ENCODE data around the gene FHOD3. TPM values are rescaled to one million over a fixed set of nuclear protein-coding genes. Genes with fewer than 3 reads are reported as not detected.

The FHOD3 gene
- total and polyA plus RNA-seq, 4 donors = 6.2 to 42.0 (median 20.4) TPM

GRCh38 chr18:36432880-36433555 is 135.5 kb downstream of the FHOD3 start:
- DNase-seq (no peak), ATAC-seq (ENCODE audit: low FRiP score) (no peak)
- 87 to 88% methylated on average over 4 of the region's 4 CpGs for WGBS, 2 donors
- no peaks in the 10 kb centered on the region for H3K9me3 ChIP-seq (ENCODE audit: control insufficient read depth, low read length)
- no peaks in the 10 kb centered on the region for H3K36me3 ChIP-seq (ENCODE audit: control insufficient read depth in 1 of 2, insufficient read depth in 2 of 2, low read length in 1 of 2)
- H3K4me3 ChIP-seq (ENCODE audit: low read length in 2 of 2) = no peak overlapping the region
- intact Hi-C loops (cut with DNase I) = no loop called here
- H3K27ac ChIP-seq (ENCODE audit: low read depth in 1 of 2, low read length in 2 of 2) = no peak overlapping the region
- H3K4me1 ChIP-seq (ENCODE audit: control insufficient read depth in 1 of 2, insufficient read depth in 2 of 2, low read length in 2 of 2) = no peaks in the 10 kb centered on the region
- no peaks in the 10 kb centered on the region for H3K27me3 ChIP-seq (ENCODE audit: control insufficient read depth in 1 of 2, insufficient read depth in 2 of 2, low read length in 1 of 2)

- DNase-seq (no peak), ATAC-seq (ENCODE audit: low FRiP score) (no peak)
- intact Hi-C loops (cut with DNase I) = no loop called here
- Histone ChIP-seq H3K4me1 (ENCODE audit: control insufficient read depth in 1 of 2, insufficient read depth in 2 of 2, low read length in 2 of 2) (peaks cover 5% of the 10 kb centered on the region in 2 donors), H3K27me3 (ENCODE audit: control insufficient read depth in 1 of 2, insufficient read depth in 2 of 2, low read length in 1 of 2) (no peaks in the 10 kb centered on the region), H3K36me3 (ENCODE audit: control insufficient read depth in 1 of 2, insufficient read depth in 2 of 2, low read length in 1 of 2) (no peaks in the 10 kb centered on the region), H3K4me3 (ENCODE audit: low read length in 2 of 2) (no peak overlapping the region), H3K27ac (ENCODE audit: low read depth in 1 of 2, low read length in 2 of 2) (no peak overlapping the region), H3K9me3 (ENCODE audit: control insufficient read depth, low read length) (no peaks in the 10 kb centered on the region)
- 95 to 97% methylated on average over 5 of the region's 5 CpGs for WGBS, 2 donors
Observed at GRCh38 chr18:36436387-36436786, 138.9 kb downstream of the FHOD3 start.

GRCh38 chr18:36440614-36441013 is 143.1 kb downstream of the FHOD3 start:
- H3K27me3 ChIP-seq (ENCODE audit: control insufficient read depth in 1 of 2, insufficient read depth in 2 of 2, low read length in 1 of 2) = no peaks in the 10 kb centered on the region
- H3K36me3 ChIP-seq (ENCODE audit: control insufficient read depth in 1 of 2, insufficient read depth in 2 of 2, low read length in 1 of 2) = no peaks in the 10 kb centered on the region
- H3K9me3 ChIP-seq (ENCODE audit: control insufficient read depth, low read length) = no peaks in the 10 kb centered on the region
- 10 to 12% methylated on average over 2 of the region's 2 CpGs for WGBS, 2 donors
- H3K27ac ChIP-seq (ENCODE audit: low read depth in 1 of 2, low read length in 2 of 2) = peak overlapping the region in 1 of 2 donors; percentile 84
- peaks cover 5% of the 10 kb centered on the region in 2 donors for H3K4me1 ChIP-seq (ENCODE audit: control insufficient read depth in 1 of 2, insufficient read depth in 2 of 2, low read length in 2 of 2)
- ATAC-seq (ENCODE audit: low FRiP score) (peak; percentile 15), DNase-seq (no peak)
- intact Hi-C loops (cut with DNase I) = loop anchor here in 1 of 2 donors (2.0 to 10.0 kb wide), 2 partner anchors 134 to 144 kb away; partner anchors contain the start of gene FHOD3
- no peak overlapping the region for H3K4me3 ChIP-seq (ENCODE audit: low read length in 2 of 2)

- Histone ChIP-seq H3K27me3 (ENCODE audit: control insufficient read depth in 1 of 2, insufficient read depth in 2 of 2, low read length in 1 of 2) (no peaks in the 10 kb centered on the region), H3K27ac (ENCODE audit: low read depth in 1 of 2, low read length in 2 of 2) (peak overlapping the region; percentile 84 to 93), H3K4me1 (ENCODE audit: control insufficient read depth in 1 of 2, insufficient read depth in 2 of 2, low read length in 2 of 2) (peaks cover 5% of the 10 kb centered on the region in 2 donors), H3K36me3 (ENCODE audit: control insufficient read depth in 1 of 2, insufficient read depth in 2 of 2, low read length in 1 of 2) (no peaks in the 10 kb centered on the region), H3K9me3 (ENCODE audit: control insufficient read depth, low read length) (no peaks in the 10 kb centered on the region), H3K4me3 (ENCODE audit: low read length in 2 of 2) (no peak overlapping the region)
- WGBS, 2 donors = 3 to 4% methylated on average over 9 of the region's 9 CpGs
- intact Hi-C loops (cut with DNase I) = loop anchor here in 1 of 2 donors (2.0 to 10.0 kb wide), 2 partner anchors 133 to 145 kb away; partner anchors contain the start of gene FHOD3
- ATAC-seq (ENCODE audit: low FRiP score) = peak; percentile 80
- DNase-seq = no peak
Observed at GRCh38 chr18:36441426-36442240, 144.1 kb downstream of the FHOD3 start.

- no peak overlapping the region for H3K4me3 ChIP-seq (ENCODE audit: low read length in 2 of 2)
- H3K9me3 ChIP-seq (ENCODE audit: control insufficient read depth, low read length) = no peaks in the 10 kb centered on the region
- H3K36me3 ChIP-seq (ENCODE audit: control insufficient read depth in 1 of 2, insufficient read depth in 2 of 2, low read length in 1 of 2) = no peaks in the 10 kb centered on the region
- DNase-seq (no peak), ATAC-seq (ENCODE audit: low FRiP score) (no peak)
- intact Hi-C loops (cut with DNase I) = loop anchor here in 1 of 2 donors (10.0 kb wide), 1 partner anchor 132 kb away; no protein-coding TSS in a partner anchor
- 76 to 79% methylated on average over 3 of the region's 3 CpGs for WGBS, 2 donors
- no peaks in the 10 kb centered on the region for H3K27me3 ChIP-seq (ENCODE audit: control insufficient read depth in 1 of 2, insufficient read depth in 2 of 2, low read length in 1 of 2)
- H3K27ac ChIP-seq (ENCODE audit: low read depth in 1 of 2, low read length in 2 of 2) = no peak overlapping the region
- H3K4me1 ChIP-seq (ENCODE audit: control insufficient read depth in 1 of 2, insufficient read depth in 2 of 2, low read length in 2 of 2) = peaks cover 5% of the 10 kb centered on the region in 2 donors
Observed at GRCh38 chr18:36442717-36443116, 145.2 kb downstream of the FHOD3 start.

DNA sequence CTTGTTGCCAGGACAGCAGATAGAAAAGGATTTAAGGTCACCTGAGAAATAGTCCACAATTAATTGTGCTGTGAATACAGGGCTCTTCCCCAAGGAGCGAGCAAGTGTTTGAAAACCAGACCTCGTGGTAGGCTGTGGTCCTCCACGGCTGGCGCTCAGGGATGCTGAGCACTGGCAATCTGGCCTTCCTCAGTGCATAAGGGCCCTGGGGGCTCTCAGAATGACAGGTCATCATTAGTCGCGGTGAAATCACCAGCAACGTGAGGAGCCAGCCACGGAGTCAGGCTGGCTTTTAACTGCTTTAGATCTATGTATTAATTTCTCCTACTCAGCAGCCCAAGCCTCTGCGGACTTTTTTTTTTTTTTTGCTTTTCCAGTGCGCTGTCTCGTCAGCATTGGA is 148.5 kb downstream of the FHOD3 start:
- Histone ChIP-seq H3K27ac (ENCODE audit: low read depth in 1 of 2, low read length in 2 of 2) (no peak overlapping the region), H3K27me3 (ENCODE audit: control insufficient read depth in 1 of 2, insufficient read depth in 2 of 2, low read length in 1 of 2) (no peaks in the 10 kb centered on the region), H3K4me3 (ENCODE audit: low read length in 2 of 2) (no peak overlapping the region), H3K36me3 (ENCODE audit: control insufficient read depth in 1 of 2, insufficient read depth in 2 of 2, low read length in 1 of 2) (no peaks in the 10 kb centered on the region), H3K9me3 (ENCODE audit: control insufficient read depth, low read length) (no peaks in the 10 kb centered on the region), H3K4me1 (ENCODE audit: control insufficient read depth in 1 of 2, insufficient read depth in 2 of 2, low read length in 2 of 2) (peaks cover 3 to 6% of the 10 kb centered on the region in 2 donors)
- no peak for DNase-seq
- ATAC-seq (ENCODE audit: low FRiP score) = no peak
- intact Hi-C loops (cut with DNase I) = loop anchor here in 1 of 2 donors (10.0 kb wide), 1 partner anchor 129 kb away; no protein-coding TSS in a partner anchor
- WGBS, 2 donors = 46 to 72% methylated on average over 11 of the region's 11 CpGs

- H3K9me3 ChIP-seq (ENCODE audit: control insufficient read depth, low read length) = no peaks in the 10 kb centered on the region
- H3K27me3 ChIP-seq (ENCODE audit: control insufficient read depth in 1 of 2, insufficient read depth in 2 of 2, low read length in 1 of 2) = no peaks in the 10 kb centered on the region
- H3K4me1 ChIP-seq (ENCODE audit: control insufficient read depth in 1 of 2, insufficient read depth in 2 of 2, low read length in 2 of 2) = peaks cover 2 to 6% of the 10 kb centered on the region in 2 donors
- WGBS, 2 donors = 77 to 81% methylated on average over 3 of the region's 3 CpGs
- DNase-seq = no peak
- ATAC-seq (ENCODE audit: low FRiP score) = no peak
- H3K27ac ChIP-seq (ENCODE audit: low read depth in 1 of 2, low read length in 2 of 2) = no peak overlapping the region
- H3K4me3 ChIP-seq (ENCODE audit: low read length in 2 of 2) = no peak overlapping the region
- intact Hi-C loops (cut with DNase I) = loop anchor here in 1 of 2 donors (10.0 kb wide), 1 partner anchor 126 kb away; no protein-coding TSS in a partner anchor
- H3K36me3 ChIP-seq (ENCODE audit: control insufficient read depth in 1 of 2, insufficient read depth in 2 of 2, low read length in 1 of 2) = no peaks in the 10 kb centered on the region
Observed at GRCh38 chr18:36448384-36449290, 151.1 kb downstream of the FHOD3 start.

DNA sequence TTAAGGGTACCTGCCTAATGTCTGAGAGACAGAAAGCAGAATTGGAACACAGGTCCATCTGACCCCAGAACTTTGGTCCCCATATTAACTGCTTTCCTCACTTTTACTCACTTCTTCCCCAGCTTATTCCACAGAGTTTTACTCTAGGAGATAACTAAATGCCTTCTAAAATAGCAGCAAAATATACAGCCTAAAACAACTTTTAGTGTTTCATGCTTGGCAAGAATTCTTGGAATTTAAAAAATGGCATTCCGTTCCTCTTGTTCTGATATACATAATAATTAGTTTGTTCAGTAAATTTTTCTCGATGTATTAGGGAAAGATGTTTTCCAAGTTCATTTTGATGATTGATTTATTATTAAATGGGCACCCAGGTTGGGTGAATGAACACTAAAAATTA is 151.9 kb downstream of the FHOD3 start:
- Histone ChIP-seq H3K27me3 (ENCODE audit: control insufficient read depth in 1 of 2, insufficient read depth in 2 of 2, low read length in 1 of 2) (no peaks in the 10 kb centered on the region), H3K4me1 (ENCODE audit: control insufficient read depth in 1 of 2, insufficient read depth in 2 of 2, low read length in 2 of 2) (peaks cover 2 to 6% of the 10 kb centered on the region in 2 donors), H3K9me3 (ENCODE audit: control insufficient read depth, low read length) (no peaks in the 10 kb centered on the region), H3K4me3 (ENCODE audit: low read length in 2 of 2) (no peak overlapping the region), H3K27ac (ENCODE audit: low read depth in 1 of 2, low read length in 2 of 2) (no peak overlapping the region), H3K36me3 (ENCODE audit: control insufficient read depth in 1 of 2, insufficient read depth in 2 of 2, low read length in 1 of 2) (no peaks in the 10 kb centered on the region)
- ATAC-seq (ENCODE audit: low FRiP score) = no peak
- WGBS, 2 donors = 5 to 6% methylated on average over 2 of the region's 2 CpGs
- intact Hi-C loops (cut with DNase I) = loop anchor here in 1 of 2 donors (10.0 kb wide), 1 partner anchor 125 kb away; no protein-coding TSS in a partner anchor
- DNase-seq = no peak
